ENCODE results near the gene CEP128.

Gene CEP128

DNA sequence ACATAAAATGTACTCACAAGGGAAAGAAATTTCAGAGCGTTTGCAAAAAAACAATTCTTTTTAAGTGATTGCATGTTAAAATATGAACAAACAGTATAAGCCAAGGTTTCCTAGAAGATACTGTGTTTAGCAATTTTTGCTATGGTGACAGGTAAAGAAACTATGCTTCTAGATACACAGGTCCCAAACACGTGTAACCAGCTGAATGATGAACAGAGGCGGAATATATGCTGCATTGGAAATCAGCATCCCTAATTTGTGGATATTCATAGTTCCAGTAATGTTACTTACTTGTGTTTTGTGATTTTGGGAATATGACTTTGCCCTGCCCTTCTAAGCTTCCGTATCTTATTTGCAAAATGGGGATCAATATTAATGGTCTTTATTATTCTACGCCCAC is 403.9 kb downstream of the CEP128 start:
- no peak for FAIRE-seq

GRCh38 chr14:80536456-80536855 is 405.1 kb downstream of the CEP128 start:
- no peak for FAIRE-seq

DNA sequence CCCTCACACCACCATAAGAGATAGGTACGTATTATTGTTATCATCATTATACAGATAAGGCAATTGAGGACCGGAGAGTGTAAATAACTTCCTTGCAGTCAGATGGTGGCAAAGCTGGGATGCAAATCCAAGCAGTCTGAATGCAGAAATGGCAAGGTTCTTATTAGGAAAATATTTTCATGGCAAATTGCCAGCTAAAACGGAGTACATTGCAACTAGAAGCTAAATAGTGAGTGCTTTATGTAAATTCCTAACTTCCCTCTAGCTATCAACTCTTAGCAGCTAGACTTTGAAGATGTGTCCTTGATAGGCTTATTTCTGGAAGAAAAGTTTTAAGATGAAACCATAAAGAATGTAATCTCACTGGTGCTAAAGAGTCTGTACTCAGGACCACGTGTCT is 406.4 kb downstream of the CEP128 start:
- FAIRE-seq, result no peak

- FAIRE-seq, result no peak
Observed at GRCh38 chr14:80523518-80524117, 417.9 kb downstream of the CEP128 start.

DNA sequence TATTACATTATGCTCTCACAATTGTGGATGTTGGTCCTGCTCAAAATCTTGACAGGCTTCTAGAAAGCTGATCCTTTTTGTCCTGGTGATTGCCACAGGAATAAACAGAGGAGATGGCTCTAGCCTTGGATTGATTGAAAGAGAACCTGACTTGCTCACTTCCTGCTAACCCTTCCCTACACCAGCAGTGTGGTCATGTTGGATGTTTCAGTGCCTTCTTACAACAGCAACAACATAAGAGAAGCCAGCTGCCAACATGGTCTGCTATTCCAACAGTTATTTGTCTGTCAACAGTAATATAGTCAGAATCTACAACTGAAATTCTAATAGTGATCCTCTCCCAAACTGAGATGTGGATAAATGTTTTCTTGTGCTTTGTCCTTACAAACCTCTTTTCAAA is 418.6 kb downstream of the CEP128 start:
- no peak for FAIRE-seq

GRCh38 chr14:80522411-80522810 is 419.1 kb downstream of the CEP128 start:
- no peak for FAIRE-seq

GRCh38 chr14:80521456-80521855 is 420.1 kb downstream of the CEP128 start:
- FAIRE-seq, result no peak

DNA sequence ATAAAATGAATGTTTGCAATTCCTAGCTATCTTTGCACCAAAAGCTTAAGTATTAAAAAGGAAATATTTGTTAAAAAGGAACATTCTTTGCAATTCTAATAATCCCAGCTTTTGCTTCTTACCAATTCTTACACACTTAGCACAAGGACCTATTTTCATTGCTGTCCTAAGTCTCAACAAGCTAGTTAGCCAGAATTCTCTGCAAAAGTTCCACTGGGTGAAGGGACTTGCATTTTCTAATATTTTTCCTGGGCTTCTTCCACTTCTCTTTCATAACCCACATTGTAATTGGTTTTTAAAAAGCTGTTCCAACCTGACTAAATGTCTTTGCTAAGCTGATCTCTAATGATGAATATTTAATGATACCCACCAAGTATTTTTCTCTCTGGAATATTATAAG is 422.5 kb downstream of the CEP128 start:
- FAIRE-seq, result no peak

DNA sequence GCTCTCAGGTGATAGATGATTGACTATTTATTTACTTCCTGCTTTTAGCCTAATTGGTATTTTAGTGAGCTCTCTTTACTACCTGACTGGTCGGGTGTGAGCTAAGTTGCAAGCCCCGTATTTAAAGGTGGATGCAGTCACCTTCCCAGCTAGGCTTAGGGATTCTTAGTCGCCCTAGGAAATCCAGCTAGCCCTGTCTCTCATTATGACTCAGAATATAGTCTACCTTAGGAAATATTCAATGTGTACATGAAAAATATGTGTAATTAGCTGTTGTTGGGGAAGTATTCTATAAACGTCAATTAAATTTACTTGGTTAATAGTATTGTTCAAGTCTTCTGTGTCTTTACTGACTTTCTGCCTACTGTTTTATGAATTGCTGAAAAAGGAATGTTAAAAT is 423.4 kb downstream of the CEP128 start:
- no peak for FAIRE-seq

GRCh38 chr14:80507292-80507869 is 434.2 kb downstream of the CEP128 start:
- no peak for FAIRE-seq

- FAIRE-seq, result no peak
Observed at GRCh38 chr14:80504781-80505180, 436.8 kb downstream of the CEP128 start.

GRCh38 chr14:80498533-80498932 is 443.0 kb downstream of the CEP128 start:
- no peak for FAIRE-seq

DNA sequence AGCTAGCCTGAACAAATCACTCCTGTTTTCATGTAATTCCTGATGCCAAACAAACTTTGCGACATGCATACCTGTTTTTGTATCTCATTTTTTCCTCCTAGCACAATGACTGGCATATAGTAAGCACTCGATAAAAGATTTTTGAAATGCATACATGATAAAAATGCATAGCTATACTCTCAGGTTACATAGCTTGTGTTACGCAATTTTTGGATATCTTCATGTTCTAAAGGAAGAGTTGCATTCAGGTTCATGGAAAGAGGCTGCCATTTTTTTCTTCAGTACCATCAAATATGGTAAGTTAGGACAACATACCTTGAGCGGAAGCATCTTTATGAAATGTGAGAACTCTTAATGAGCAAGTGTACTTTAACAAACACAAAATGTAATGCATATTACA is 445.4 kb downstream of the CEP128 start:
- FAIRE-seq, result no peak

- FAIRE-seq, result no peak
Observed at GRCh38 chr14:80494769-80495168, 446.8 kb downstream of the CEP128 start.

- no peak for FAIRE-seq
Observed at GRCh38 chr14:80493620-80494019, 447.9 kb downstream of the CEP128 start.

DNA sequence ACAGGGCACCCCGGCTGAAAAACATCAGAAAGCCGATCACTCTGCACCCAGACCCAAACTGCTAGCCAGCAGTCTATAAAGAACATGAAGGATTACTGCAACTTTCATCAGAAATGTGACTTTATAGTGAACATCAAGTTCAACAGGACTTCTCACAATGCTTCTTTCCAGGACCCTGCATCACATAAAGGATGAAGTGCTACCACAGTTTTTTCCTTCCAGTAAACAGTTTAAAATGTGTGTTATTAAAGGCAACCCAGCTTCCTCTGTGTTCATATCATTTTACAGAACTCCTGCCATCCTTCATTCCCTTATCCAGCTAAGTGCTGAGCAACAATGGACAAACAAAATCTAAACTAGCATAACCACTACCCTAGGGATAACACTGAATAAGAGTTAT is 449.9 kb downstream of the CEP128 start:
- no peak for FAIRE-seq

DNA sequence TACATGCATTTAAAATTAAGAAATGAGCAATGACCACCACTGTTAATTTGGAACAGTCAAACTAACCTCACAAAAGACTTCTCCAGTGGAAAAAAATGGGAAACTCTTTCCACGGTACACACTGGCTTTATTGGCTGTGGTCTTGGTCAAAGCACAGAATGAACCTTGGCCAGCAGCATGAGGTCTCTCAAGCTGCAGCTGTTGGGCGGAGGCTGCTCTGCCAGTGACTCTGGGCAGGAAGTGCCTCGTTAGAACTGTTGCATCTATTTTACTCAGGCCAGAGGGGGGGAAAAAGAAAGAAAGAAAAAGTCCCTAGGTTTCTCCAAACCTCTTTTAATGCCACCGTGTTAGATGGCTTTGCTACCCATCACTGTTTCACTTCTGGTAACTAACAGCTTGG is 450.4 kb downstream of the CEP128 start:
- FAIRE-seq, result no peak

DNA sequence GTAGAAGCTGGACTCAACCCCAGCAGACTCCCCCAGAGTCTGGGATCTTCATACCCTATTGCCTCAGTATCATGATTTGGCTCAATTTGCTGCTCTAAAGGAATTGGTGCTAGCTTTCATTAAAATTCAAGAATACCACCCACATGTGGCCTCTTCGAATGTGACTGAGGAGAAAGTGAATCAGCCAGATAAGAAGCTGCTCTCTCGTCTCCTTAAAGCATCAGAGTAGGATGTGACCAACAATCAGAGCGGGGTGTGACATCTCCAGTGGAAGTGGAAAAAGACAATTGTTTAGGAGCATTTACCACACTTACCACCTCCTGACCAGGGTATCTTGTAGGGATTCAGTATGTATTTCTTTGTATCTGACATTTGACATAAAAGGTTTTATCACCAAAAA is 452.0 kb downstream of the CEP128 start:
- no peak for FAIRE-seq

DNA sequence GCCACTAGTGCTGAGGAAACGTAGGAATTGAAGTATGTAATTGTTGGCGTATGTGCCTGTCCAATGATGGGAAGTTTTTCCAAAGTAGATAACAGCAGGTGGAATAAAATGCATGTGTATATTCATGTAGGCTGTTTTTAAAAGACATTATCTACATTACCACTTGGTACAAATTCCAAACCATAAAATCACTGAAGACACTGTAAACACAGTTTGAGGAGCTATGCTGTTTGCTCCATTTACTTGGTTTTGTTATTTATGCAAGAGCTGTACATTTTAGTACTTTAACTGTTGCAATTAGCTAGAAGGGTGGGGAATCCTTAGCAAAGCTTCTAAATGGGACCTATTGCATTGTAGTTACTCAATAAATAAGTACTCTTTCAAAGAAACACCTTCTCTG is 455.8 kb downstream of the CEP128 start:
- no peak for FAIRE-seq

DNA sequence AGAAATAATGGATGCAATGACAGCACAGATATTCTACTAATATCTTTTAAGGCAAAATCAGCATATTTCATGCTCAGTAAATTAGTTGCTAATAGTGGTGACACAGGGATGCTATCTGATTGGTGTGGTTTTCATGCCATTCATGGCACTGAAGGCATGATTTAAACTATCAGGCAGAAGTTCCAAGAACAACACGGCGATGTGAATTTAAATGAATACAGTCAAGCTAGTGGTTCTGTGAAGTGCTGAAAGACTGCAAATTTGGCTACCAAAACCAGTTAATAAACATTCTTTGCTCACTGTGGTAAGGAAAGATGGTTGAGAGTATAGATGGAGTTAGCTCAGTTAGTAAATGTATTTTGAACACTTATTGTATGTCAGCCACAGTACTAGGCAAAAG is 458.2 kb downstream of the CEP128 start:
- no peak for FAIRE-seq

- no peak for FAIRE-seq
Observed at GRCh38 chr14:80477388-80478160, 464.0 kb downstream of the CEP128 start.

DNA sequence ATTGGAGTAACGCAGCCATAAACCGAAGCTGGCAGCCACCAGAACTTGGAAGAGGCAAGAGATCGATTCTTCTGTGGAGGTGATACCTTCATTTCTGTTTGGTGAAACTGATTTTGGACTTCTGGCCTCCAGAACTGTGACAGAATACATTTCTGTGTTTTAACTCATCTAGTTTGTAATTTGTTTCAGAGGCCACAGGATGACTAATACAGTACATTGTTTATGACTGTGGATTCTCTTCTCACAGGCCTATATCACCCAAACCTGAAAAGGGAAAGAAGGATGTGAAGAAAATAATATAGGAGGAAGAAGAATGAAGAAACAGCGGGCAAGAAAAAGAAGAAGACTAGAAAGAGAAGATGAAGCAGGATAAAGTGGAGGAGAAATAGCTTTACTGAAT is 466.5 kb downstream of the CEP128 start:
- FAIRE-seq, result no peak

DNA sequence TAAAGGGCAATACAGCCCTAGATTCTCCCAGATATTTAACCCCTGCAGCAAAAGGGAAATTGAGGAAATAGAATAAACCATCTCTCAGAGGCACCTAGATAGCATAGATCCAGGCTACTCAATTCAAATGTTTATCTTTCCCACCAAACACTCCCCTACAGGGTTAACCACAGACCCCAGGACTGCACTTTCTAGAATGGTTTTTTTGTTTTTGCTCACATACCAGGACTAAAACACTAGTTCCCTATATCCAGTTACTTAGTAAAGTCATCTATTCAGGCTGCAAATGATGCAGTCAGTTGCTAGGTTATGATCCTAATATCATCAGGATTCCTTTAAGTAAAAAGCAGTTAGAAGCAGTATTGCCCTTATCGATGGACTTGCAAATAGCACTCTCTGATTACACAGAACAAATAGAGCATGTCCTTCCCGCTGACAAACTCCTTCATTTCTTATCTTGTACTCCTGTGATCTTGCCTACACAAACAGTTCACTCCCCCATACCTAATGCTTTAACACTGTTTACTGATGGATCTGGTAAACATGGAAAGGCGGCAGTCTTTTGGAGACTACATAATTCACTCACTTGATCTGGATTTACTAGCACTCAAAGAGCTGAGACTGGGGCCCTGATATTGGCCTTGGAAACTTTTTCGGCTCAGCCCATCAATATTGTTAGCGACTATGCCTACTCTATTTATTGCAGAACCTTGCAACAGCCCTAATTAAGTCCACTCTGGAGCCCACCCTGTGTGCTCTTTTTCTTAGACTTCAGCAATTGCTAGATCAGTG is 473.0 kb downstream of the CEP128 start:
- FAIRE-seq, result no peak
